22Rv1 (cell line): ENCODE data around the gene TTF1.

Source experiments
- H3K27ac ChIP-seq: fragments of 450-650 bp; 2 replicates; pipeline ENCODE4 v1.5.1; 2017
- CTCF ChIP-seq: fragments of 450-650 bp; IDR thresholded peaks from 2 replicates; pipeline ENCODE4 v1.5.1; 2017; ENCODE audit warnings: mild to moderate bottlenecking
- ZFX ChIP-seq: fragments of 450-650 bp; IDR thresholded peaks from 2 replicates; pipeline ENCODE4 v1.6.1; 2017; ENCODE audit warnings: antibody characterized with exemption, borderline replicate concordance

TTF1 gene

GRCh38 chr9:132404228-132404881, 2.3 kb downstream of the TTF1 start:
- no peak overlapping the region for H3K27ac ChIP-seq
- TF ChIP-seq CTCF, result no peak
- no peak for TF ChIP-seq ZFX

- H3K27ac ChIP-seq, result no peak overlapping the region
- no peak for TF ChIP-seq ZFX
- no peak for TF ChIP-seq CTCF
Observed at GRCh38 chr9:132401824-132402223, 4.8 kb downstream of the TTF1 start.

GRCh38 chr9:132395560-132395959, 11.1 kb downstream of the TTF1 start:
- TF ChIP-seq CTCF (no peak), ZFX (no peak)

GRCh38 chr9:132391449-132391848, 15.2 kb downstream of the TTF1 start:
- H3K27ac ChIP-seq, result no peak overlapping the region
- TF ChIP-seq ZFX (no peak), CTCF (no peak)

More at GRCh38 chr9:132395560-132395959, 11.1 kb downstream of the TTF1 start:
- no peak overlapping the region for H3K27ac ChIP-seq

GRCh38 chr9:132390966-132391365, 15.7 kb downstream of the TTF1 start:
- no peak overlapping the region for H3K27ac ChIP-seq
- no peak for TF ChIP-seq ZFX
- TF ChIP-seq CTCF, result no peak

- TF ChIP-seq ZFX, result no peak
- TF ChIP-seq CTCF, result no peak
- H3K27ac ChIP-seq, result no peak overlapping the region
Observed at GRCh38 chr9:132387133-132387532, 19.5 kb downstream of the TTF1 start.

GRCh38 chr9:132384376-132384775, 22.3 kb downstream of the TTF1 start:
- TF ChIP-seq ZFX (no peak), CTCF (no peak)
- no peak overlapping the region for H3K27ac ChIP-seq
